GM21717 (cell line): ENCODE results near the gene ZNF107.
A peak's percentile ranks its signal among the peaks of the same experiment; 100 is the strongest.

ENCODE experiments used
- ATAC-seq: cut with Tn5 transposase; IDR thresholded peaks from one replicate; pipeline ENCODE4 v1.9.1; 2021; ENCODE audit warnings: mild to moderate bottlenecking, moderate library complexity; ENCODE audit not compliant: unreplicated experiment

ZNF107 gene

DNA sequence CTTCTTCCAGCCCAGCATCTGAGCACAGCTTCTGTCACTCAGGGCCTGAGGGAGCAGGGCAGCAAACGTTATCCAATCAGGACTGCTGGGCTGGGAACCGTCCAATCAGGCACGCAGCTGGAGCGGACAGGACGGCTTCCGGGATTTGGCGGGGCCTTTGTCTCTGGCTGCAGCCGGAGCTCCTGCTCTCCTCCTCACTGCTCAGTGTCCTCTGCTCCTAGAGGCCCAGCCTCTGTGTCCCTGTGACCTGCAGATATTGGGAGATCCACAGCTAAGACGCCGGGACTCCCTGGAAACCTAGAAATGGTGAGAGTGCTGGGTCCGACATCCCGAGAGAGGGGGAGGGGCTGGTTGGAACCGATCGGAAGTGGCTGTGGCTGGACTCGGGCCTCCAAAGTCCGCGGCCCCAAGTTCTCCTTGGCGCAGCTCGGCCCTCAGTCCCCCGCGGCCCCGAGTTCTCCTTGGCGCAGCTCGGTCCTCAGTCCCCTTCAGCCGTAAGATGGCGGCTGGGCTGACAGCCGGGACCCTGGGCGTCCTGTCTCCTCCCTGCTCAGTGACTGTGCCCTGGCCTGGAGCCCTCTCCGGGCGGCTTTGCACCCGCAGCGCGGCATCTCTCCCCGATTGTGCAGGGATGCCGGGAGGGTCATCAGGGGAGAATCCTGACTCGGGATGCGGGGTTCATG, at the start of gene ZNF107:
Gene ZNF107 (plus strand): TSS at position 154 of the 683 bp plus-strand sequence. CDS start 150 bp downstream, at position 304.
- peak; percentile 99 for ATAC-seq

DNA sequence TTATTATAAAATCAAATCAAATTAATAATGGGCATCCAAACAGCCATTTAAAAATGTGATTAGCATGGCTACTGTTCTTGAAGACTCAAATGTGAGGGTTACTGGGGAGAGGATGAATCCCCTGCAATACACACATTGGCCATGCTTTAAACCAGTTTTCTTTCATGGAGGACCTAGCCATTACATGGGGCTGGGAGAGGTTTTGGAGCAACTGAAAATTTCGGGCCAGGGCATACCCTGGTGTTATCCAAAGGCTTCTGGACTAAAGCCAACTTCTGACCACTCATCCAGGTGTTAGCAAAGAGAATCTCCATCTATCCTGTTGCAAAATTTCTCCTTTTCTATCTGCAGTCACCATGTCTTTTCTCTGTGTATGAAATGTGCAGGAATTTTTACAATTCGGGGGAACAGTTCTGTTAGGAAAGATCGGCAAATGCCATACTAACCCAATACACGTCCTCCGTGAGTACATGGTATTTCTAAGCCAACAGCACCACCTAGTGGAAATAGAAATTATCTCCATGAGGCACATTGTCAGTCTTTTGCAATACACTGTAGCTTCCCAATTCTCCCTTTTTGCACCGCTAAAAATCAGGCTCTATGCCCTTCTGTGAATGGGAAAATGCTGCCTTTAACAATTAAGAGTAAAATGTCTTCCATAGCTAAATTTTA, 47.0 kb upstream of the ZNF107 start:
- no peak for ATAC-seq

GRCh38 chr7:64619705-64620104, 46.2 kb upstream of the ZNF107 start:
- ATAC-seq = no peak

- ATAC-seq = no peak
Observed at GRCh38 chr7:64621656-64622055, 44.3 kb upstream of the ZNF107 start.

DNA sequence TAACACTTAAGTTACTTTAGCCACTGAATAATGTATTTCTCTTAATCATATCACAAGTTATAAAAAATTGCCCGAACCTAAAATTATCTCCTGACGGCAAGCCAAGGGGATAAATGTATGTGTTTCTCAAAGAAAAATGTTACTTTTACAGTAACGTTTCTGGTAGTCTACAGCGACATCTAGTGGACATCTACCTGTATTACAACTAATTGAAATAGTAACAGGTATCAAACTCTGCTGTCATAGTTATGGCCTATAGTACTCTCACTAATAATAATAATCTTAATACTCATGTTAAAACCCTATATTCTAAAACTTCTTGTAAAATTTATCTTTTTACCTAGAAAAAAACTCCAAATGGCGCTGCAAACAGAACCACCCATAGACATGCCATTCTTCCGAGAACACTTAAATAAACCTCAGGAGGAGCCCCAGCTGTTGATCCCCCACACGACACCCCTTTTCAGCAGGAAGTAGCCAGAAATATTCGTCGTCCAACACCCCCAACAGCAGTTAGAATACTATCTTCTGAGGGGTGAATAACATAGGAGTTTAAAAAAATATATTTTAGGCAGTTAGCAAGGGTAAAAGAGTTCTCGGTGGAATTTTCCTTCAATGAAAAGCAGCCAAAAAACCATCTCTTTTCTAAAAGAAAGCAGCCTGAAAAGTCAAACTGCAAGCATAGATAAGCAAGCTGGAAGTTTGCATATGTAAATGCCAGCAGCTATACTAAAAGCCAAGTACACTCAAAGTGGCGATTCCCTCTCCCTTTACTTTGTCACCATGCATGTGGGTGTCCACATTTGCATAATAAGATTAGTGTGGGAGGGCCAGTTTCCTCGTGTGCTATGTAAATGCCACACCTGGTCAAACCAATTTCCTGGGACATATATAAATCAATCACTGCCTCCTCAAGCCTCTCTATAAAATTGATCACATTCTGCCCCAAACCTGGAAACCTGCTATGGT, 40.5 kb upstream of the ZNF107 start:
- no peak for ATAC-seq

DNA sequence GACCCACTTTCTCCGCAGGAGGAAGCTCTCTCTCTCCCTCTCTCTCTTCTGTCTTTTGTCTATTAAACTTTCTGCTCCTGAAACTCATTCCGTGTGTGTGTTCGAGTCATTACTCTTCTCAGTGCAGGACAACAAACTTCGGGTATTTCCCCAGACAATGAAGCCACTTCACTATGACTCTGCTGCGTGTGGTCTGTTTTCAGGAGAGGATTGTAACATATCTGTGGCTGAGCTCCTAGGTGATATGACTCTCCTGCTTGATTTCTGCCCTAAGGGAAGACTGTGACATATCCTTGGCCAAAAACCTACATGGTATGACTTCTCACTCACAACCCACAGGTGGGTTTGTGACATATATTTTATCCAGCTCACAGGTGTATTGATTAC, 39.9 kb upstream of the ZNF107 start:
- ATAC-seq = no peak

GRCh38 chr7:64626557-64626956, 39.4 kb upstream of the ZNF107 start:
- no peak for ATAC-seq

DNA sequence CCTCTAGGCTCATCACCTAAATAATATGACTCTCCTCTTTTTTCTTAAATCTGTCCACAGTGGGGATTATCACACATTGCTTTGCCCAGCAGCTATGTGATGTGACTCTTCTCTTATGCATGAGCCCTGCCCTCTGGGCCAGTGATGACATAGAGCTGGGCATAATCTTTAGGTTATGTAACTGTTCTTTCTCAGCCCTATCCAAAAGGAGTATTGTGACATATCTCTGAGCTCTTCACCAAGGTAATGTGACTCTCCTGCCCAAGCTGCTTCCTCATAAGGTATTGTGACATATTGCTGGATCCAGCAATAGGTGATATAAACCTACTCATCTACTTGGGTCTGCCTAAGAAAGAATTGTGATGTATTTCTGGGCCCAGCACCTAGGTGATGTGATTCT, 37.7 kb upstream of the ZNF107 start:
- ATAC-seq = no peak

DNA sequence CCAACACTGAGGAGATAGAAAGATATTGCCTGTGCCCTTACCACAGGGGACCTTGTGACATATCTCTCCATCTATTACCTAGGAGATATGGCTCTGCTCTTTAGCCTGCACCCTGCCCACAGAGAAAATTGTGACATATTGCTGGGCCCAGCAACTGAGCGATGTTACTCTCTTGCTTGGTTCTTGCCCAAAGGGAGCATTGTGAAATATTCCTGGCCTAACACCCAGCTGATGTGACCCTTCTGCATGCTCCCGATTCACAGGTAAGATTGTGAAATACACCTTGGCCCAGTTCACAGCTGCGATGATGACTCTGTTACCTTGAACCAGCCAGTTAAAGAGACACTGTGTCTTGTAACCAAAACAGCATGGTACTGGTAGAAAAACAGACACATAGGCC, 37.2 kb upstream of the ZNF107 start:
- ATAC-seq = no peak

DNA sequence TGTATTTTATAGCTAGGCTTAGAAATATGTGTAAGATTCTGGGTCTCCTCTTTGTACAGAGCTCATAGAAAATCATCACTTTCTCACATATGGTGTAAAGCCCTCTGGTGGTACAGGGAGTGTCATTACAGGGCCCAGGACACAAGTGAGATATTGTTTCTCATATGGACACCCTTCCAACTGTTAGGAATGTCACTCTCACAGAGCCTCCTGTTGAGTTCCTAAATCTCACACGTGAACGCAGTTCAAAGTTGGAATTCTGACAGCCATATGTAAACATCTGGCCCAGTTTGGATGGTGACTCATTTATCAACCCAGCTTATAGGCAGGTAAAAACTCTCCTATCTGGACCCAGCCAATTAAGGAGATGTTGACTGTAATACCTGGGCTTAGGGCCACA, 35.4 kb upstream of the ZNF107 start:
- no peak for ATAC-seq

GRCh38 chr7:64632029-64632428, 33.9 kb upstream of the ZNF107 start:
- no peak for ATAC-seq

- no peak for ATAC-seq
Observed at GRCh38 chr7:64633401-64633800, 32.5 kb upstream of the ZNF107 start.

- ATAC-seq = no peak
Observed at GRCh38 chr7:64634406-64635062, 31.4 kb upstream of the ZNF107 start.

- no peak for ATAC-seq
Observed at GRCh38 chr7:64636386-64636785, 29.5 kb upstream of the ZNF107 start.

DNA sequence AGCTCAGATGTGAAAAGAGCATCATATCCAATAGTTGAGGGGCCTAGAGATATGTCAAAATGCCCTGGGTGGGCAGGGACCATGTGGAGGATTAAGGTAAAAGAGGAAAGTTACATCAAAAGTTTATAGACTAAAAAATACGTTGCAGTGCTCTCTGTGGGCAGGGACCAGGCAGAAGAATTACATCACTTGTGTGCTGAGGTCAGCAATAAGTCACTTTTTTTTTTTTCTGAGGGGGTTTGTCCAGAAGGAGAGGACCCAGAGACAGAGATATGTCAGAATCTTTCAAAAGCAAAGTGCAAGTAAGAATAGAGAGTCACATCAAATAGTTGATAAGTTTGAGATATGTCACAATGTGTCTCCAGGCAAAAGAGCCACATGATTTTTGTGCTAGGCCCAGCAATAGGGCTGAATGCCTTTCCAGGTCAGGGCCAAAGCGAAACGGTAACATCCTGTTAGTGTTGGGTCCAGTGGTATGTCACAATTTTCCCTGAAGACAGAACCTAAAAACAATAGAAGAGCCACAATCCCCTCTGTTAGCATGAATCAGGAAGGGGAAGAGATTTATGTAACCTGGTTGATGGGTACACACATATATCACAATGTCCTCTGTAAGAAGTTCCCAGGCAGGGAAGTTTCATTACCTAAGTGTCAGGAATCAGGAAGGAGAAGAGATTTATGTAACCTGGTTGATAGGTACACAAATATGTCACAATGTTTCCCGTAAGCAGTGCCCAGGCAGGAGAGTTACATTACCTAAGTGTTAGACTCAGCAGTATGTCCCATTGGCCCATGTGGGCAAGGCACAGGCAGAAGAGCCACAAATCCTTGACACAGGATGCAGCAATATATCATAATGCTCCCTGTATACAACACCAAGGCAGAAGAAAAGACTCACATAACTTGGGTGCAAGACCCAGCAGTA, 28.1 kb upstream of the ZNF107 start:
- no peak for ATAC-seq

DNA sequence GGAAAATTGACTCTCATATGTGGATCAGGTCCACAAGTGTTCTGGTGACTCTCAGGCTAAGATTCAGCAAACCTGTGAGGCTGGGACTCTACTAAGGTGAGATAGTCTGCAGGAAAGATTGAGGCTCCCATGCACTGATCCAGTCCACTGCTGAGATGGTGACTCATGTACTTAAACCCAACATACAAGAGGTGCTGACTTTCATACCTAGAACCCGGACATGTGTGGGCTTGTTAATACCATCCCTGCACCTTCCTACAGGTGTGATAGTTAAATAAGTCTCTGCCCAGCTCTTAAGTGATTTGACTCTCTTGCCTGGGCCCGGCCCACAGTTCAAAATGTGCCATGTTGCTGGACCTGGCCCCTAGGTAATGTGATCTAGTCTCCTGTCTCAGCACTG, 27.1 kb upstream of the ZNF107 start:
- ATAC-seq = no peak

- no peak for ATAC-seq
Observed at GRCh38 chr7:64639267-64640001, 26.5 kb upstream of the ZNF107 start.

DNA sequence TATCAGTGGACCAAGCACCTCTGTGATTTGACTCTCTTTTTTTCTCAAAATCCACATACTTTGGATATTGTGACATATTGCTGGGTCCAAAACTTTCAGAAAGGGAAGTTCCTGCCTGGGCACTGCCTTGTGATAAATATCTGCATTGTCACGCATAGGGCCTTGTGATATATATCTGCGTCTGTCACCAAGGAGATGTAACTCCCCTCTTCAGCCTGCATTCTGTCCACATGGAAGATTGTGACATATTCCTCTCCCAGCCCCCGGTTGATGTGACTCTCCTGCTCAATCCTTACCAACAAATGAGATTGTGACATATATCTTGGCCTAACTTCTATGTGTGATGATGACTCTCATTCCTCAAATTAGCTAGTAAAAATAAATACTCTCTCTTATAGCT, 25.4 kb upstream of the ZNF107 start:
- ATAC-seq = no peak

- no peak for ATAC-seq
Observed at GRCh38 chr7:64642046-64642445, 23.9 kb upstream of the ZNF107 start.
